ENCODE results near the gene SMC1B. TPM values are rescaled to one million over a fixed set of nuclear protein-coding genes. Genes with fewer than 3 reads are reported as not detected.

Gene SMC1B
- total and polyA plus RNA-seq, 2 of the 8 experiments (the other 6 are each of a cell fraction or from before 2014, with no cell fraction given): 0.02 TPM; not detected in 1

GRCh38 chr22:45310331-45310976 lies 102.9 kb downstream of the SMC1B start:
- CTCF ChIA-PET (ENCODE audit: partially characterized antibody): interaction anchor here (1.0 to 3.3 kb wide), 3 partner anchors 12 to 150 kb away, joined by 3 to 14 read pairs (median 4); no protein-coding TSS in a partner anchor
- Histone ChIP-seq H2BK120ac (replicated peaks; ENCODE audit: low read depth, low read length) (no peak overlapping the region), H4K20me1 (replicated peaks in 1 of 2; ENCODE audit: control insufficient read depth in 1 of 2, insufficient read depth in 2 of 2, low read length in 2 of 2) (peaks cover 0 to 10% of the 10 kb centered on the region in 2 experiments), H3K36me3 (ENCODE audit: control insufficient read depth in 2 of 4, insufficient read depth in 4 of 4, low read length in 3 of 4) (no peaks in the 10 kb centered on the region), H3K23me2 (ENCODE audit: low read depth, low read length) (peaks cover 3% of the 10 kb centered on the region; the same call in 1 of the 2 replicates), H3K4me2 (ENCODE audit: insufficient read depth in 1 of 2, low read depth in 2 of 2, low read length in 2 of 2) (peak overlapping the region; percentile 72 to 87), H4K91ac (replicated peaks; ENCODE audit: insufficient read length, low read length) (no peak overlapping the region), H3K27me3 (replicated peaks in 1 of 4; ENCODE audit: control insufficient read depth in 3 of 4, extremely low read depth in 1 of 4, insufficient read depth in 3 of 4, low read length in 3 of 4) (peaks cover 0 to 4% (median 0%) of the 10 kb centered on the region in 4 experiments; a peak in 2 of 7 replicates), H2BK5ac (ENCODE audit: low read depth, low read length) (no peak overlapping the region), H2BK12ac (ENCODE audit: low read depth, low read length) (no peak overlapping the region), H2AFZ (ENCODE audit: low read length) (no peak overlapping the region), H3K79me1 (ENCODE audit: low read depth, low read length) (peaks cover 4% of the 10 kb centered on the region; the same call in 1 of the 2 replicates), H3K4me1 (replicated peaks in 1 of 4; ENCODE audit: control insufficient read depth in 3 of 4, insufficient read depth in 4 of 4, low read length in 3 of 4) (peaks cover 0 to 10% (median 7%) of the 10 kb centered on the region in 4 experiments; a peak in 5 of 7 replicates), H3K23ac (ENCODE audit: insufficient read length) (no peak overlapping the region), H3K9ac (replicated peaks in 1 of 4; ENCODE audit: extremely low read depth in 1 of 4, low read depth in 3 of 4, low read length in 3 of 4) (peak overlapping the region in 3 of 4 experiments; percentile 9 to 56 (median 36); a peak in 5 of 7 replicates), H3K79me2 (ENCODE audit: control insufficient read depth in 1 of 2, insufficient read depth in 2 of 2, low read length in 2 of 2) (peaks cover 0 to 27% of the 10 kb centered on the region in 2 experiments; a peak in 2 of 4 replicates), H3K18ac (ENCODE audit: extremely low read depth, low read length) (no peak overlapping the region), H4K8ac (ENCODE audit: extremely low read depth, insufficient read depth, low read length) (peak overlapping the region; percentile 58; the same call in 1 of the 2 replicates), H2AK5ac (ENCODE audit: low read depth, low read length) (no peak overlapping the region), H3K4ac (replicated peaks; ENCODE audit: insufficient read length, low read depth, low read length) (no peak overlapping the region), H4K5ac (ENCODE audit: insufficient read length, low read depth, low read length) (no peak overlapping the region), H2BK15ac (ENCODE audit: low read length) (no peak overlapping the region), H3K27ac (ENCODE audit: low read depth, low read length) (no peak overlapping the region), H3K56ac (replicated peaks; ENCODE audit: insufficient read length, low read depth, low read length) (no peak overlapping the region), H2BK20ac (ENCODE audit: low read length) (no peak overlapping the region), H3K9me3 (ENCODE audit: insufficient read depth in 2 of 2, low read depth in 1 of 2, low read length in 1 of 2) (no peaks in the 10 kb centered on the region), H3K4me3 (ENCODE audit: extremely low read depth in 1 of 4, insufficient read depth in 2 of 4, low read depth in 3 of 4, low read length in 4 of 4) (peak overlapping the region; percentile 63 to 88 (median 68)), H3K14ac (ENCODE audit: insufficient read length) (no peak overlapping the region)
- TF ChIP-seq SP2 (IDR thresholded peaks at IDR 0.05; ENCODE audit: low read length) (no peak), ASH2L (IDR thresholded peaks at IDR 0.05; ENCODE audit: low read length) (no peak), TAF7 (optimal IDR thresholded peaks at IDR 0.05; ENCODE audit: borderline replicate concordance, low read depth, low read length) (no peak), USF2 (IDR thresholded peaks at IDR 0.05; ENCODE audit: low read length) (no peak), SRF (IDR thresholded peaks at IDR 0.05; ENCODE audit: low read depth, low read length) (no peak), POU5F1 (IDR thresholded peaks at IDR 0.05; ENCODE audit: low read depth, low read length) (no peak), CBX8 (IDR thresholded peaks at IDR 0.05; ENCODE audit: borderline replicate concordance, low read depth, low read length) (no peak), YY1 (IDR thresholded peaks at IDR 0.05; ENCODE audit: low read depth, low read length) (no peak), TCF12 (IDR thresholded peaks at IDR 0.05; ENCODE audit: low read depth, low read length) (no peak), CTBP2 (IDR thresholded peaks at IDR 0.05; ENCODE audit: borderline replicate concordance, insufficient read depth, insufficient read length, low read length) (no peak)
- DNase-seq (ENCODE audit: low read depth in 1 of 2, low spot score in 2 of 2) (no peak), FAIRE-seq (no peak)
- 9% methylated on average over 28 of the region's 33 CpGs; no CpG with 5 or more reads in 1 of the 2 experiments for WGBS, 2 experiments (ENCODE audit: extremely low coverage in 1 of 2, insufficient coverage in 1 of 2, insufficient read length in 1 of 2, insufficient replicate concordance in 2 of 2, low coverage in 1 of 2, low lambda C conversion rate in 2 of 2, missing lambda C conversion rate in 1 of 2)
- POLR2A ChIA-PET (ENCODE audit: partially characterized antibody): interaction anchor here (1.1 to 2.5 kb wide), 6 partner anchors 8 to 194 kb away, joined by 3 to 13 read pairs (median 4); no protein-coding TSS in a partner anchor
